Endodermal cell (in vitro differentiated cells): ENCODE measurements around the gene HERPUD1. TPM values are rescaled to one million over a fixed set of nuclear protein-coding genes. Genes with fewer than 3 reads are reported as not detected.

Experiments
- DNase-seq: peaks from one replicate; pipeline ENCODE4 v3.0.0-alpha.2; 2017
- H3K27ac ChIP-seq: 2 replicates; pipeline ENCODE4 v1.5.1; 2013; ENCODE audit warnings: mild to moderate bottlenecking, low read depth, low read length, moderate library complexity
- H3K27me3 ChIP-seq: 2 replicates; pipeline ENCODE4 v1.6.1; 2013; ENCODE audit warnings: mild to moderate bottlenecking, low read length, moderate library complexity; ENCODE audit not compliant: insufficient read depth, control insufficient read depth, poor library complexity, severe bottlenecking
- H3K36me3 ChIP-seq: 2 replicates; pipeline ENCODE4 v1.7.0; 2013; ENCODE audit warnings: mild to moderate bottlenecking, low read length, moderate library complexity; ENCODE audit not compliant: control insufficient read depth, insufficient read depth
- H3K4me1 ChIP-seq: one replicate; pipeline ENCODE4 v1.7.0; 2013; ENCODE audit warnings: low read length; ENCODE audit not compliant: control insufficient read depth, insufficient read depth
- H3K4me3 ChIP-seq: 2 replicates; pipeline ENCODE4 v1.5.1; 2013; ENCODE audit warnings: mild to moderate bottlenecking, low read length, moderate library complexity
- H3K9ac ChIP-seq: 2 replicates; pipeline ENCODE4 v1.6.1; 2013; ENCODE audit warnings: mild to moderate bottlenecking, low read length, moderate library complexity; ENCODE audit not compliant: poor library complexity, severe bottlenecking; ENCODE audit errors: extremely low read depth
- H3K9me3 ChIP-seq: 2 replicates; pipeline ENCODE4 v1.6.1; 2013; ENCODE audit warnings: mild to moderate bottlenecking, low read length, moderate library complexity; ENCODE audit not compliant: control insufficient read depth
- H3K27ac Mint-ChIP-seq: 2 replicates; pipeline ENCODE4 v1.8.0; 2020; ENCODE audit warnings: mixed read lengths
- H3K27me3 Mint-ChIP-seq: 2 replicates; pipeline ENCODE4 v1.8.0; 2021; ENCODE audit warnings: mild to moderate bottlenecking, mixed read lengths; ENCODE audit not compliant: insufficient read depth
- H3K36me3 Mint-ChIP-seq: 2 replicates; pipeline ENCODE4 v1.8.0; 2020; ENCODE audit warnings: low read depth, mixed read lengths
- H3K4me1 Mint-ChIP-seq: 2 replicates; pipeline ENCODE4 v1.8.0; 2020; ENCODE audit warnings: mixed read lengths
- H3K4me3 Mint-ChIP-seq: 2 replicates; pipeline ENCODE4 v1.8.0; 2020; ENCODE audit warnings: mild to moderate bottlenecking, moderate library complexity, mixed read lengths
- H3K9me3 Mint-ChIP-seq: 2 replicates; pipeline ENCODE4 v1.8.0; 2020; ENCODE audit warnings: mild to moderate bottlenecking, mixed read lengths
- CTCF ChIP-seq: fragments of 200-600 bp; sonication (generic); conservative IDR thresholded peaks from 2 replicates; pipeline ENCODE4 v1.5.0; 2021; ENCODE audit warnings: antibody characterized with exemption, mild to moderate bottlenecking
- WGBS, 2 experiments: methylation state at CpG; one replicate each; pipeline versions ENCODE4 v1.1.5 to v1.1.7; 2013; ENCODE audit warnings: missing lambda C conversion rate in 2 of 2, mixed read lengths in 1 of 2; ENCODE audit not compliant: insufficient coverage in 1 of 2, insufficient read length in 1 of 2; 5-methylcytosine and 5-hydroxymethylcytosine counted together
- total RNA-seq, 2 donors: library from RNA; stranded (reverse); fragmentation: NEBNext Ultra II Directional in 1 of 2; extraction: Animal tissue kit (Norgen Biotek cat#: 25700) in 1 of 2; gene quantifications; 2 replicates in 1 of 2; 3 replicates in 1 of 2; pipeline ENCODE4 v1.2.1, GENCODE V29; 2021

The HERPUD1 gene
- total RNA-seq, 2 donors from 2014 or later: 21.5 to 40.6 TPM

DNA sequence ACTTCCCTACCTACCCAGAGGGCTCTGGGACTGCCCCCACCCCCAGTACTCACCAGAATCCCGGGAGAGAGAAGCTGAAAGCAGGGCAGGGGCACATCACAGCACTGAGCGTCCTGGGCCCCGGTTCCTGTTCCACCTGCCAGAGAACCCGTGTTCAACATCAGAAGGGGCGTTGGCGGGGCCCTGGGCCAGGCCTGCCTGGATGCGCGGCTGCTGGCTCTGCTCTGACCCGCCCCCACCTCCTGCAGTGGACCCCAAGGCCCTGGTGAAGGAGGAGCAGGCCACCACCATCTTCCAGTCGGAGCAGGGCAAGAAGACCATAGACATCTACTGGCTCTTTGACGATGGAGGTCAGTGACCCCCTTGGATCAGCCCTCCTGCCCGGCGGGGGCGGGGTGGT is 39.2 kb upstream of the HERPUD1 start:
- Histone ChIP-seq H3K36me3 (no peaks in the 10 kb centered on the region), H3K27ac (no peak overlapping the region), H3K9me3 (no peaks in the 10 kb centered on the region), H3K9ac (no peak overlapping the region), H3K27me3 (no peaks in the 10 kb centered on the region), H3K4me1 (no peaks in the 10 kb centered on the region), H3K4me3 (no peak overlapping the region)
- Mint-ChIP-seq H3K9me3 (no peaks in the 10 kb centered on the region), H3K4me1 (no peaks in the 10 kb centered on the region), H3K27ac (no peak overlapping the region), H3K27me3 (no peaks in the 10 kb centered on the region), H3K4me3 (no peak overlapping the region), H3K36me3 (no peaks in the 10 kb centered on the region)
- no peak for DNase-seq
- 92% methylated on average over 9 to 14 of the region's 14 CpGs for WGBS, 2 experiments
- no peak for TF ChIP-seq CTCF

DNA sequence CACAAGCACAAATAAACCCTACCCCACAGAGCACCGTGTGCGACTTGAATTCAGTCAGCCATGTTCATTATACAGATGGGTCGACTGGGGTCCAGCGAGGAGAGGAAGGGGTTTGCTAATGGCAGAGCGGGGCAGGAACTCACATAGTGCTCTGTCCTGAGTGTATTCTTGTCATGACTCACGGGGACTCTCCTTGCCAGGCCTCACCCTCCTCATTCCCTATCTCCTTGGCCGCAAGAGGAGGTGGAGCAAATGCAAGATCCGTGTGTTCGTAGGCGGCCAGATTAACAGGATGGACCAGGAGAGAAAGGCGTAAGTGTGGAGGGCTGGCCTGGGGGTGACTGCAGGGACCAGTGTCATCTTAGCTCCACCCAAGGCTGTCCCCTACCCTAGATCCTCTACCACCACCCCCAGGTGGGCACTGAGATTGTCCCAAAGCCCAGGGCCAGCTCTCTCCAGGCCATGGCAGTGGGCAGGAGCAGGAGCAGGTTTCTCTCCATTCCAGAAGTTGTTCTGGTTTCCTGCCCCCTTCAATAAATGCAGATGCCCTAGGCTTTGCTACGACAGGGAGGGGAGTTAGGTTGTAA is 37.5 kb upstream of the HERPUD1 start:
- DNase-seq: no peak
- no peak overlapping the region for H3K27ac Mint-ChIP-seq
- no peak overlapping the region for H3K4me3 ChIP-seq

GRCh38 chr16:56895813-56896212 is 36.1 kb upstream of the HERPUD1 start:
- no peak overlapping the region for H3K27ac Mint-ChIP-seq
- TF ChIP-seq CTCF: no peak
- no peak overlapping the region for H3K27ac ChIP-seq
- no peaks in the 10 kb centered on the region for H3K9me3 Mint-ChIP-seq
- H3K4me1 ChIP-seq: no peaks in the 10 kb centered on the region
- no peaks in the 10 kb centered on the region for H3K9me3 ChIP-seq
- 85 to 93% methylated on average over 3 to 4 of the region's 4 CpGs for WGBS, 2 experiments
- no peak overlapping the region for H3K9ac ChIP-seq
- H3K36me3 Mint-ChIP-seq: no peaks in the 10 kb centered on the region
- H3K4me3 Mint-ChIP-seq: no peak overlapping the region
- H3K27me3 ChIP-seq: peaks cover 10% of the 10 kb centered on the region
- no peaks in the 10 kb centered on the region for H3K4me1 Mint-ChIP-seq
- H3K36me3 ChIP-seq: no peaks in the 10 kb centered on the region
- H3K27me3 Mint-ChIP-seq: peaks cover 3% of the 10 kb centered on the region
- no peak for DNase-seq
- H3K4me3 ChIP-seq: no peak overlapping the region

More for the DNA sequence above, 37.5 kb upstream of the HERPUD1 start:
- peaks cover 2% of the 10 kb centered on the region for H3K27me3 ChIP-seq
- no peak overlapping the region for H3K4me3 Mint-ChIP-seq
- 90 to 94% methylated on average over 5 to 12 of the region's 12 CpGs for WGBS, 2 experiments
- no peaks in the 10 kb centered on the region for H3K36me3 ChIP-seq
- H3K4me1 Mint-ChIP-seq: no peaks in the 10 kb centered on the region
- TF ChIP-seq CTCF: no peak
- peaks cover 3% of the 10 kb centered on the region for H3K27me3 Mint-ChIP-seq
- H3K4me1 ChIP-seq: no peaks in the 10 kb centered on the region
- H3K9me3 Mint-ChIP-seq: no peaks in the 10 kb centered on the region
- no peaks in the 10 kb centered on the region for H3K36me3 Mint-ChIP-seq
- H3K27ac ChIP-seq: no peak overlapping the region
- H3K9ac ChIP-seq: no peak overlapping the region
- no peaks in the 10 kb centered on the region for H3K9me3 ChIP-seq
